T-helper 17 cell (primary cell): ENCODE data around the gene SMARCAL1. TPM values are rescaled to one million over a fixed set of nuclear protein-coding genes. Genes with fewer than 3 reads are reported as not detected.

Experiments used
- ATAC-seq: fragments of 150-1000 bp; cut with Tn5 transposase; 2 replicates; pipeline ENCODE4 v1.10.0; 2021; ENCODE audit warnings: mild to moderate bottlenecking, moderate library complexity
- DNase-seq, 3 donors: peaks; one replicate each; pipeline versions ENCODE4 v3.0.0 to v3.0.0-alpha.2; 2020 to 2021
- H3K9me3 ChIP-seq: one replicate; pipeline ENCODE4 v1.7.0; 2013; ENCODE audit warnings: low read length, mild to moderate bottlenecking; ENCODE audit not compliant: control insufficient read depth, poor library complexity, severe bottlenecking
- H3K27ac Mint-ChIP-seq: one replicate; pipeline ENCODE4 v1.8.0; 2022; ENCODE audit warnings: mild to moderate bottlenecking, moderate library complexity, mixed read lengths
- H3K27me3 Mint-ChIP-seq: one replicate; pipeline ENCODE4 v1.8.0; 2022; ENCODE audit warnings: mixed read lengths
- H3K36me3 Mint-ChIP-seq: one replicate; pipeline ENCODE4 v1.8.0; 2022; ENCODE audit warnings: low read depth, mixed read lengths
- H3K4me1 Mint-ChIP-seq: one replicate; pipeline ENCODE4 v1.8.0; 2022; ENCODE audit warnings: mild to moderate bottlenecking, mixed read lengths
- H3K4me3 Mint-ChIP-seq: one replicate; pipeline ENCODE4 v1.8.0; 2022; ENCODE audit warnings: mild to moderate bottlenecking, moderate library complexity, mixed read lengths
- total RNA-seq, 4 donors: library from RNA in 2 of 4; stranded (reverse) in 2 of 4; gene quantifications; one replicate each; pipeline ENCODE4 v1.2.3 and lab custom pipeline; 2022 to 2026

The SMARCAL1 gene
- total RNA-seq, 2 donors from 2014 or later, result 14.0 to 15.0 TPM

- ATAC-seq (peak; percentile 96), DNase-seq (peak; percentile 74 to 80 (median 75))
- no peaks in the 10 kb centered on the region for H3K9me3 ChIP-seq
- Mint-ChIP-seq H3K36me3 (peaks cover 3% of the 10 kb centered on the region), H3K4me1 (peaks cover 38% of the 10 kb centered on the region), H3K4me3 (peak within 1 kb of the TSS; percentile 96), H3K27ac (peak within 1 kb of the TSS; percentile 97), H3K27me3 (no peaks in the 10 kb centered on the region)
These were observed 86.4 kb downstream of the SMARCAL1 start, which contains the start of gene RPL37A for GRCh38 chr2:216498379-216499352. TSS of gene RPL37A (plus strand) at chr2:216498844. CDS start at chr2:216498875, 31 bp downstream.

GRCh38 chr2:216499641-216500218 is 87.4 kb downstream of the SMARCAL1 start:
- peaks cover 45% of the 10 kb centered on the region for H3K4me1 Mint-ChIP-seq
- DNase-seq, result no peak
- peak overlapping the region; percentile 96 for H3K4me3 Mint-ChIP-seq
- peak overlapping the region; percentile 97 for H3K27ac Mint-ChIP-seq
- peaks cover 3% of the 10 kb centered on the region for H3K36me3 Mint-ChIP-seq
- no peaks in the 10 kb centered on the region for H3K9me3 ChIP-seq
- ATAC-seq, result no peak
- H3K27me3 Mint-ChIP-seq, result no peaks in the 10 kb centered on the region

GRCh38 chr2:216500572-216500971 is 88.3 kb downstream of the SMARCAL1 start:
- Mint-ChIP-seq H3K4me3 (peak overlapping the region; percentile 28), H3K4me1 (peaks cover 43% of the 10 kb centered on the region), H3K27me3 (no peaks in the 10 kb centered on the region), H3K36me3 (peaks cover 3% of the 10 kb centered on the region), H3K27ac (peak overlapping the region; percentile 97)
- H3K9me3 ChIP-seq, result no peaks in the 10 kb centered on the region
- ATAC-seq (no peak), DNase-seq (no peak)

GRCh38 chr2:216501854-216502253 is 89.6 kb downstream of the SMARCAL1 start:
- Mint-ChIP-seq H3K27ac (no peak overlapping the region), H3K4me3 (no peak overlapping the region), H3K27me3 (no peaks in the 10 kb centered on the region), H3K36me3 (peaks cover 3% of the 10 kb centered on the region), H3K4me1 (peaks cover 45% of the 10 kb centered on the region)
- no peaks in the 10 kb centered on the region for H3K9me3 ChIP-seq
- DNase-seq, result no peak
- ATAC-seq, result no peak

GRCh38 chr2:216502381-216503158 is 90.3 kb downstream of the SMARCAL1 start:
- H3K9me3 ChIP-seq, result no peaks in the 10 kb centered on the region
- H3K27ac Mint-ChIP-seq, result peak overlapping the region; percentile 86
- H3K36me3 Mint-ChIP-seq, result peaks cover 3% of the 10 kb centered on the region

GRCh38 chr2:216503159-216503629 is 90.9 kb downstream of the SMARCAL1 start:
- no peaks in the 10 kb centered on the region for H3K9me3 ChIP-seq
- DNase-seq, result no peak
- H3K27ac Mint-ChIP-seq, result peak overlapping the region; percentile 86
- H3K36me3 Mint-ChIP-seq, result peaks cover 3% of the 10 kb centered on the region
- peaks cover 42% of the 10 kb centered on the region for H3K4me1 Mint-ChIP-seq
- no peak for ATAC-seq
- no peak overlapping the region for H3K4me3 Mint-ChIP-seq
- H3K27me3 Mint-ChIP-seq, result no peaks in the 10 kb centered on the region

More at GRCh38 chr2:216502381-216503158, 90.3 kb downstream of the SMARCAL1 start:
- DNase-seq, result no peak
- ATAC-seq, result no peak
- H3K4me3 Mint-ChIP-seq, result peak overlapping the region; percentile 57
- no peaks in the 10 kb centered on the region for H3K27me3 Mint-ChIP-seq
- H3K4me1 Mint-ChIP-seq, result peaks cover 45% of the 10 kb centered on the region

GRCh38 chr2:216503697-216504375 is 91.6 kb downstream of the SMARCAL1 start:
- H3K4me3 Mint-ChIP-seq, result peak overlapping the region; percentile 69
- no peak for DNase-seq
- peaks cover 3% of the 10 kb centered on the region for H3K36me3 Mint-ChIP-seq
- no peak for ATAC-seq
- peaks cover 43% of the 10 kb centered on the region for H3K4me1 Mint-ChIP-seq
- no peaks in the 10 kb centered on the region for H3K27me3 Mint-ChIP-seq
- peak overlapping the region; percentile 43 for H3K27ac Mint-ChIP-seq
- H3K9me3 ChIP-seq, result no peaks in the 10 kb centered on the region

- DNase-seq (no peak), ATAC-seq (no peak)
- peak overlapping the region; percentile 43 for H3K27ac Mint-ChIP-seq
- H3K27me3 Mint-ChIP-seq, result no peaks in the 10 kb centered on the region
- H3K9me3 ChIP-seq, result no peaks in the 10 kb centered on the region
- H3K4me3 Mint-ChIP-seq, result peak overlapping the region; percentile 69
- peaks cover 3% of the 10 kb centered on the region for H3K36me3 Mint-ChIP-seq
- peaks cover 38% of the 10 kb centered on the region for H3K4me1 Mint-ChIP-seq
These were observed 92.1 kb downstream of the SMARCAL1 start for GRCh38 chr2:216504376-216504762.

- Mint-ChIP-seq H3K4me1 (peaks cover 29% of the 10 kb centered on the region), H3K4me3 (peak overlapping the region; percentile 50), H3K27ac (peak overlapping the region; percentile 39), H3K27me3 (no peaks in the 10 kb centered on the region), H3K36me3 (peaks cover 3% of the 10 kb centered on the region)
- no peaks in the 10 kb centered on the region for H3K9me3 ChIP-seq
- ATAC-seq (no peak), DNase-seq (no peak)
These were observed 93.1 kb downstream of the SMARCAL1 start for GRCh38 chr2:216505133-216506106.

- Mint-ChIP-seq H3K36me3 (peaks cover 3% of the 10 kb centered on the region), H3K4me1 (peaks cover 19% of the 10 kb centered on the region), H3K27me3 (no peaks in the 10 kb centered on the region), H3K27ac (no peak overlapping the region), H3K4me3 (no peak overlapping the region)
- H3K9me3 ChIP-seq, result no peaks in the 10 kb centered on the region
- DNase-seq (no peak), ATAC-seq (no peak)
These were observed 95.2 kb downstream of the SMARCAL1 start for GRCh38 chr2:216507220-216508160.

- no peak overlapping the region for H3K27ac Mint-ChIP-seq
- H3K9me3 ChIP-seq, result no peaks in the 10 kb centered on the region
These were observed 95.9 kb downstream of the SMARCAL1 start for GRCh38 chr2:216508229-216508628.

More at GRCh38 chr2:216508229-216508628, 95.9 kb downstream of the SMARCAL1 start:
- Mint-ChIP-seq H3K4me3 (no peak overlapping the region), H3K36me3 (no peaks in the 10 kb centered on the region), H3K4me1 (peaks cover 16% of the 10 kb centered on the region), H3K27me3 (no peaks in the 10 kb centered on the region)
- DNase-seq (no peak), ATAC-seq (no peak)
